ENCODE results near the gene TSR3.

Gene TSR3

GRCh38 chr16:1355591-1355990, 3.9 kb upstream of the TSR3 start:
- DNase-seq, result no peak

- DNase-seq, result no peak
These were observed 3.3 kb upstream of the TSR3 start for GRCh38 chr16:1354815-1355540.

- peak in 4 of 56 donors; percentile 10 to 29 (median 26) for DNase-seq
These were observed 480 bp downstream of the TSR3 start for GRCh38 chr16:1351215-1351581.

- no peak for DNase-seq
These were observed 987 bp downstream of the TSR3 start for GRCh38 chr16:1350691-1351090.

GRCh38 chr16:1349951-1350350, 1.7 kb downstream of the TSR3 start:
- no peak for DNase-seq

- DNase-seq, result no peak
These were observed 2.3 kb downstream of the TSR3 start for GRCh38 chr16:1349351-1349750.

GRCh38 chr16:1348926-1349325, 2.8 kb downstream of the TSR3 start:
- no peak for DNase-seq

- DNase-seq, result no peak
These were observed 3.2 kb downstream of the TSR3 start for GRCh38 chr16:1348441-1348840.

GRCh38 chr16:1347962-1348361, 3.7 kb downstream of the TSR3 start:
- no peak for DNase-seq

GRCh38 chr16:1347286-1347855, 4.3 kb downstream of the TSR3 start:
- no peak for DNase-seq

GRCh38 chr16:1346422-1347285, 5.0 kb downstream of the TSR3 start:
- no peak for DNase-seq

GRCh38 chr16:1345651-1346421, 5.8 kb downstream of the TSR3 start:
- DNase-seq, result no peak

- no peak for DNase-seq
These were observed 6.6 kb downstream of the TSR3 start for GRCh38 chr16:1345087-1345486.

- no peak for DNase-seq
These were observed 7.2 kb downstream of the TSR3 start for GRCh38 chr16:1344499-1344898.

GRCh38 chr16:1343428-1344242, 8.0 kb downstream of the TSR3 start:
- DNase-seq, result no peak

GRCh38 chr16:1342526-1343427, 8.9 kb downstream of the TSR3 start:
- peak in 54 of 56 donors; percentile 9 to 97 (median 64) for DNase-seq

GRCh38 chr16:1341495-1342420, 9.9 kb downstream of the TSR3 start:
- DNase-seq, result no peak

GRCh38 chr16:1340730-1341494, 10.8 kb downstream of the TSR3 start:
- DNase-seq, result no peak

Data from nucleus accumbens (tissue), 56 donors.